GM18505 (cell line): Measurements from ENCODE around the gene FUS.

Source experiments
- ATAC-seq: cut with Tn5 transposase; IDR thresholded peaks from one replicate; pipeline ENCODE4 v1.9.1; 2021; ENCODE audit not compliant: unreplicated experiment
- POLR2A ChIP-seq: IDR thresholded peaks from 4 replicates; pipeline ENCODE4 v1.6.1; 2011; ENCODE audit warnings: borderline replicate concordance; ENCODE audit not compliant: insufficient read depth, insufficient read length; ENCODE audit errors: extremely low read depth

The FUS gene

DNA sequence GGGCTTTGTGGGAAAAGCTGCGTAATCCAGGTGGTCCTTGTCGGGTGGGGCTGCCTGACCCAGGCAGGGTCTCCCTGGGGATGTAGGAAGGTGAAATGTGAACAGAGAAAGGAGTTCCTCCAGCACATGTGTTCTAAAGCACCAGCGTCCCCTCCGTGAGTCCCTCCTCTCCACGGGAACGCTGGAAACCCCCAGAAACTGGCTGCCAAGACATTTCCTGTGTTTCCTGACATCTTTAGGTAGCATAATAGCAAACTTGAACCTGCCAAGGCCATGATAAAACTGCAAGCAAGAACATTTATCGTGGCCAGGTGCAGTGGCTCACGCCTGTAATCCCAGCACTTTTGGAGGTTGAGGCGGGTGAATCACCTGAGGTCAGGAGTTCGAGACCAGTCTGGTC is 49.6 kb downstream of the FUS start:
- ATAC-seq, result no peak
- no peak for TF ChIP-seq POLR2A

DNA sequence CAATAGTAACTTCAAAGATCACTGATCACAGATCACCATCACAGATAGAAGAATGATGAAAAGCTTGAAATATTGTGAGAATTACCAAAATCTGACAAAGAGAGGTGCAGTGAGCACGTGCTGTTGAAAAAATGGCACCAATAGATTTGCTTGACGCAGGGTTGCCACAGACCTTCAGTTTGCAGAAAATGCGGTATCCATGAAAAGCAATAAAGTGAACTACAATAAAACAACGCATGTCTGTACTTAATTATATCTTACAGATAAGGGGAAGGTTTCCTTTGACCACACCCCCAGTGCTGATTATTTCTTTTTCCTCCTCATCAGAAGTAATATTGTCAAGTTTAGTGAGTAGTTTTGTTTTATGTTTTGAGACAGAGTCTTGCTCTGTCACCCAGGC is 58.1 kb downstream of the FUS start:
- no peak for ATAC-seq
- no peak for TF ChIP-seq POLR2A
